AG09319 (cell line): ENCODE data around the gene LGI1.

Experiments
- DNase-seq: peaks from one replicate; pipeline ENCODE4 v3.0.0-alpha.2; 2010; ENCODE audit warnings: low read depth; ENCODE audit errors: extremely low read depth
- CTCF ChIP-seq: IDR thresholded peaks from 2 replicates; pipeline ENCODE4 v1.5.1; 2011; ENCODE audit warnings: low read depth, mild to moderate bottlenecking, inconsistent platforms, low read length, moderate library complexity

Gene LGI1

GRCh38 chr10:93760490-93760889 lies 2.8 kb downstream of the LGI1 start:
- no peak for TF ChIP-seq CTCF
- no peak for DNase-seq

GRCh38 chr10:93762979-93763391 lies 5.2 kb downstream of the LGI1 start:
- DNase-seq = no peak
- TF ChIP-seq CTCF = no peak

- no peak for TF ChIP-seq CTCF
Observed at GRCh38 chr10:93766918-93767317, 9.2 kb downstream of the LGI1 start.

GRCh38 chr10:93767724-93768399 lies 10.1 kb downstream of the LGI1 start:
- no peak for DNase-seq
- no peak for TF ChIP-seq CTCF

More at GRCh38 chr10:93766918-93767317, 9.2 kb downstream of the LGI1 start:
- DNase-seq = no peak

- no peak for TF ChIP-seq CTCF
- no peak for DNase-seq
Observed at GRCh38 chr10:93768892-93769291, 11.2 kb downstream of the LGI1 start.

GRCh38 chr10:93771354-93771753 lies 13.6 kb downstream of the LGI1 start:
- DNase-seq = no peak
- no peak for TF ChIP-seq CTCF

- no peak for DNase-seq
- TF ChIP-seq CTCF = no peak
Observed at GRCh38 chr10:93773120-93773519, 15.4 kb downstream of the LGI1 start.
